ENCODE measurements around the gene LDHA.

Gene LDHA

DNA sequence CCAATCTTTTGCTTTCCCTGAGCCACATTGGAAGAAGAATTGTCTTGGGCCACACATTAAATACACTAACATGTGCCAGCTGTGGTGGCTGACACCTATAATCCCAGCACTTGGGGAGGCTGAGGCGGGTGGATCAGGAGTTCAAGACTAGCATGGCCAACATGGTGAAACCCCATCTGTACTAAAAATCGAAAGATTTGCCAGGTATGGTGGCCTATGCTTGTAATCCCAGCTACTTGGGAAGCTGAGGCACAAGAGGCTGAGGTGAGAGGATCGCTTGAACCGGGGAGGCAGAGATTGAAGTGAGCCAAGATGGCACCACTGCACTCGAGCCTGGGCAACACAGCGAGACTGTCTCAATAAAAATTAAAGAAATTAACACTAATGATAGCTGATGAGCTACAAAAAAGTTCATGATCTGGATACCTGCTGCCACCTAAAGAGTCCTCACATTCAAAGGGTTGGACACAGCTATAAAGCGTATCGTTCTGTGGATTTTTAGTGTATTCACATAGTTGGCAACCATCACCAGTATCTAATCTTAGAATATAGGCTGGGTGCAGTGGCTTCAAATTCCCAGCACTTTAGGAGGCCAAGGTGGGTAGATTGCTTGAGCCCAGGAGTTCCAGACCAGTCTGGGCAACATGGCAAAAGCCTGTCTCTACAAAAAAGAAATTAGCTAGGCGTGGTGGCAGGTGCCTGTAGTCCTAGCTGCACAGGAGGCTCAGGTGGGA is 14.4 kb downstream of the LDHA start:
- Histone ChIP-seq H2BK15ac (replicated peaks; ENCODE audit: low read depth) (no peak overlapping the region), H2BK5ac (ENCODE audit: low read length) (no peak overlapping the region), H3K4me3 (ENCODE audit: low read length) (no peak overlapping the region), H3K79me1 (ENCODE audit: low read length) (no peaks in the 10 kb centered on the region), H3K9ac (ENCODE audit: low read length) (no peak overlapping the region), H3K79me2 (ENCODE audit: control insufficient read depth, insufficient read depth, low read length) (no peaks in the 10 kb centered on the region), H3K27ac (ENCODE audit: low read depth, low read length) (no peak overlapping the region), H4K5ac (ENCODE audit: low read length) (no peak overlapping the region), H3K4me2 (ENCODE audit: low read length) (no peak overlapping the region), H3K27me3 (ENCODE audit: insufficient read depth, low read length, poor library complexity) (no peaks in the 10 kb centered on the region), H3K23ac (ENCODE audit: low read length) (no peak overlapping the region), H3K4me1 (ENCODE audit: control insufficient read depth, low read depth, low read length) (no peaks in the 10 kb centered on the region), H2BK120ac (ENCODE audit: low read depth, low read length) (no peak overlapping the region), H2AK5ac (ENCODE audit: low read length) (no peak overlapping the region), H3K56ac (ENCODE audit: low read length) (no peak overlapping the region), H4K8ac (ENCODE audit: low read depth, low read length) (no peak overlapping the region), H3K36me3 (ENCODE audit: control insufficient read depth, insufficient read depth, low read length) (peaks cover 11% of the 10 kb centered on the region), H3K4ac (ENCODE audit: low read depth, low read length) (no peak overlapping the region), H3K18ac (ENCODE audit: low read length) (no peak overlapping the region)
- WGBS (ENCODE audit: extremely low coverage, insufficient coverage, low lambda C conversion rate): no CpG with 5 or more reads among the region's 9 CpGs
- DNase-seq: no peak

DNA sequence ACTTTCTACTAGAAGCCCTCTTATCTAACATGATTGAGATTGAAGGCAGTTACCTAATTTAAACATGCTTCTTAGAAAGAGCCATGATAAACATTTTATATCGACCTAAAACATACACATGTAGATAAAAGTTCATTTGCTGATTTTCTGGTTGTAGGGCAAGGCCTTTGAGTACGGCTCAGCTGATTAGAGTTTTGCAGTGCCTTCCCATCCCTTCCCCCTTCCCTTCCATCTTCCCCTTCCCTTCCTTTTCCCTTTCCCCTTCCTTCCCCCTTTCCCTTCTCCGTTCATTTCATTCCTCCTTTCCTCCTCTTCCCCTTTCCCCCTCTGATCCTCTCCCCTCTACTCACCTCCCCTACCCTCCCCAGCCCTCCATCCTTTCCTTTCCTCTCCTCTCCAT is 22.1 kb downstream of the LDHA start:
- Histone ChIP-seq H2BK5ac (ENCODE audit: low read length) (no peak overlapping the region), H4K5ac (ENCODE audit: low read length) (no peak overlapping the region), H3K18ac (ENCODE audit: low read length) (no peak overlapping the region), H2BK15ac (replicated peaks; ENCODE audit: low read depth) (no peak overlapping the region), H3K23ac (ENCODE audit: low read length) (no peak overlapping the region), H2BK120ac (ENCODE audit: low read depth, low read length) (no peak overlapping the region), H4K8ac (ENCODE audit: low read depth, low read length) (no peak overlapping the region), H2AK5ac (ENCODE audit: low read length) (no peak overlapping the region), H3K4me3 (ENCODE audit: low read length) (no peak overlapping the region), H3K79me1 (ENCODE audit: low read length) (no peaks in the 10 kb centered on the region), H3K9ac (ENCODE audit: low read length) (no peak overlapping the region), H3K36me3 (ENCODE audit: control insufficient read depth, insufficient read depth, low read length) (no peaks in the 10 kb centered on the region), H3K4ac (ENCODE audit: low read depth, low read length) (no peak overlapping the region), H3K56ac (ENCODE audit: low read length) (no peak overlapping the region), H3K4me2 (ENCODE audit: low read length) (no peak overlapping the region), H3K79me2 (ENCODE audit: control insufficient read depth, insufficient read depth, low read length) (no peaks in the 10 kb centered on the region), H3K27ac (ENCODE audit: low read depth, low read length) (no peak overlapping the region), H3K27me3 (ENCODE audit: insufficient read depth, low read length, poor library complexity) (no peaks in the 10 kb centered on the region), H3K4me1 (ENCODE audit: control insufficient read depth, low read depth, low read length) (no peaks in the 10 kb centered on the region)
- no peak for DNase-seq
- 100% methylated on average over 1 of the region's 3 CpGs for whole genome bisulfite sequencing (ENCODE audit: extremely low coverage, insufficient coverage, low lambda C conversion rate)

DNA sequence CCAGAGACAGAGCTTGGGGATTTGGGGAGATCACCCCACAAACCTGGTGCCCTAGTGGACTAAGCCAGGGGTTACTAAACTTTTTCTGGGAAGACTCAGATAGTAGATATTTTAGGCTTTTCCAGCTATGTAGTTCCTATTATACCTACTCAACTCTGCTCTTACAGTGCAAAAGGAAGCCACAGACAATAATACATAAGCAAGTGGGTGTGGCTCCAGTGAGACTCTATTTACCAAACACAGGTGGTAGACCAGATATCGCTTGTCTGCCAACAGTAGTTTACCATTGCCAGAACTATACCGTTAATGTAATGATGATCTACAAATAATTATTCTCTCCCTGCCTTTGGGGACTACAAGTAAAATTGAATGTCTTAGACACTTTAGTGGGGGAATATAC is 24.7 kb downstream of the LDHA start:
- H3K18ac ChIP-seq (ENCODE audit: low read length): no peak overlapping the region
- no CpG with 5 or more reads among the region's 2 CpGs for WGBS (ENCODE audit: extremely low coverage, insufficient coverage, low lambda C conversion rate)
- H3K4ac ChIP-seq (ENCODE audit: low read depth, low read length): no peak overlapping the region
- no peak overlapping the region for H4K8ac ChIP-seq (ENCODE audit: low read depth, low read length)
- H2AK5ac ChIP-seq (ENCODE audit: low read length): no peak overlapping the region
- H4K5ac ChIP-seq (ENCODE audit: low read length): no peak overlapping the region
- no peaks in the 10 kb centered on the region for H3K36me3 ChIP-seq (ENCODE audit: control insufficient read depth, insufficient read depth, low read length)
- no peaks in the 10 kb centered on the region for H3K27me3 ChIP-seq (ENCODE audit: insufficient read depth, low read length, poor library complexity)
- no peak overlapping the region for H2BK120ac ChIP-seq (ENCODE audit: low read depth, low read length)
- H3K4me2 ChIP-seq (ENCODE audit: low read length): no peak overlapping the region
- no peak overlapping the region for H3K23ac ChIP-seq (ENCODE audit: low read length)
- H2BK15ac ChIP-seq (replicated peaks; ENCODE audit: low read depth): no peak overlapping the region
- no peaks in the 10 kb centered on the region for H3K4me1 ChIP-seq (ENCODE audit: control insufficient read depth, low read depth, low read length)
- H3K79me2 ChIP-seq (ENCODE audit: control insufficient read depth, insufficient read depth, low read length): no peaks in the 10 kb centered on the region
- H3K9ac ChIP-seq (ENCODE audit: low read length): no peak overlapping the region
- H3K56ac ChIP-seq (ENCODE audit: low read length): no peak overlapping the region
- no peak overlapping the region for H3K27ac ChIP-seq (ENCODE audit: low read depth, low read length)
- H3K79me1 ChIP-seq (ENCODE audit: low read length): no peaks in the 10 kb centered on the region
- no peak overlapping the region for H3K4me3 ChIP-seq (ENCODE audit: low read length)
- no peak for DNase-seq
- no peak overlapping the region for H2BK5ac ChIP-seq (ENCODE audit: low read length)

DNA sequence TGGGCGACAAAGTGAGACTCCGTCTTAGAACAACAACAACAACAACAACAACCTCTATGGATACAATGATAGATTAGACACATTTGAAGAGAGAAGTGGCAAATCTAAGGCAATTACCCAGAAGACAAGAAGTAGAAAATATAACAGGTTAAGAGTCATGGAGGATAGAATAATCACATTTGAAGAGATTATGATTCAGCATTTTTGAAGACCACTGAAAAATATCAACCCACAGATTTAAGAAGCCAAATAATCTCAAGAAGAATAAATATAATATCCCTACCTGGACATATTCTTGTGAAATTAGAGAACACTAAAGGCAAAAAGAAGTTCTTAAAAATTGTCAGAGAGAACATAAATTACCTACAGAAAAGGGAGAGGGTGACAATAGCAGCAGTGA is 25.7 kb downstream of the LDHA start:
- Histone ChIP-seq H4K8ac (ENCODE audit: low read depth, low read length) (no peak overlapping the region), H4K5ac (ENCODE audit: low read length) (no peak overlapping the region), H3K23ac (ENCODE audit: low read length) (no peak overlapping the region), H3K9ac (ENCODE audit: low read length) (no peak overlapping the region), H3K56ac (ENCODE audit: low read length) (no peak overlapping the region), H2BK5ac (ENCODE audit: low read length) (no peak overlapping the region), H3K18ac (ENCODE audit: low read length) (no peak overlapping the region), H3K79me1 (ENCODE audit: low read length) (no peaks in the 10 kb centered on the region), H3K4ac (ENCODE audit: low read depth, low read length) (no peak overlapping the region), H2BK120ac (ENCODE audit: low read depth, low read length) (no peak overlapping the region), H3K36me3 (ENCODE audit: control insufficient read depth, insufficient read depth, low read length) (no peaks in the 10 kb centered on the region), H3K27ac (ENCODE audit: low read depth, low read length) (no peak overlapping the region), H3K4me2 (ENCODE audit: low read length) (no peak overlapping the region), H2AK5ac (ENCODE audit: low read length) (no peak overlapping the region), H3K4me1 (ENCODE audit: control insufficient read depth, low read depth, low read length) (no peaks in the 10 kb centered on the region), H3K27me3 (ENCODE audit: insufficient read depth, low read length, poor library complexity) (no peaks in the 10 kb centered on the region), H3K79me2 (ENCODE audit: control insufficient read depth, insufficient read depth, low read length) (no peaks in the 10 kb centered on the region), H2BK15ac (replicated peaks; ENCODE audit: low read depth) (no peak overlapping the region), H3K4me3 (ENCODE audit: low read length) (no peak overlapping the region)
- no CpG with 5 or more reads among the region's 2 CpGs for WGBS (ENCODE audit: extremely low coverage, insufficient coverage, low lambda C conversion rate)
- no peak for DNase-seq

DNA sequence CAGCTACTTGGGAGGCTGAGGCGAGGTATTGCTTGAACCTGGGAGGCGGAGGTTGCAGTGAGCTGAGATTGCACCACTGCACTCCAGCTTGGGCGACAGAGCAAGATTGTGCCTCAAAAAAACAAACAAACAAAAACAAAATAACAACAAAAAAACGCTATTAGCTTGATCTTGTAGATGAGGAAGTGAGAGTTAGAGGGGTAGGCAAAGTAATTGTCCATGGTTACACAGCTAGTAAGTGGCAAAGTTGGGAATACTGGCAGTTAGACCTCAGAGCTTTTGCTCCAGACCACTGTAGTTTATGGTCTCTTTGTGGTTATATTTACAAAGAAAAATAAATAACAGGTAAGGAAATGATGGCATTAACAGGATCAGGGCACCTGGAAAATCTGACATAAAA is 32.9 kb downstream of the LDHA start:
- Histone ChIP-seq H3K27ac (ENCODE audit: low read depth, low read length) (no peak overlapping the region), H2BK5ac (ENCODE audit: low read length) (no peak overlapping the region), H3K18ac (ENCODE audit: low read length) (no peak overlapping the region), H2AK5ac (ENCODE audit: low read length) (no peak overlapping the region), H4K8ac (ENCODE audit: low read depth, low read length) (no peak overlapping the region), H3K36me3 (ENCODE audit: control insufficient read depth, insufficient read depth, low read length) (no peaks in the 10 kb centered on the region), H3K9ac (ENCODE audit: low read length) (no peak overlapping the region), H3K56ac (ENCODE audit: low read length) (no peak overlapping the region), H2BK120ac (ENCODE audit: low read depth, low read length) (no peak overlapping the region), H3K79me2 (ENCODE audit: control insufficient read depth, insufficient read depth, low read length) (no peaks in the 10 kb centered on the region), H3K4me2 (ENCODE audit: low read length) (no peak overlapping the region), H3K27me3 (ENCODE audit: insufficient read depth, low read length, poor library complexity) (no peaks in the 10 kb centered on the region), H3K4ac (ENCODE audit: low read depth, low read length) (no peak overlapping the region), H3K79me1 (ENCODE audit: low read length) (no peaks in the 10 kb centered on the region), H4K5ac (ENCODE audit: low read length) (no peak overlapping the region), H3K23ac (ENCODE audit: low read length) (no peak overlapping the region), H3K4me3 (ENCODE audit: low read length) (no peak overlapping the region), H2BK15ac (replicated peaks; ENCODE audit: low read depth) (no peak overlapping the region), H3K4me1 (ENCODE audit: control insufficient read depth, low read depth, low read length) (no peaks in the 10 kb centered on the region)
- WGBS (ENCODE audit: extremely low coverage, insufficient coverage, low lambda C conversion rate): no CpG with 5 or more reads among the region's 4 CpGs
- DNase-seq: no peak

DNA sequence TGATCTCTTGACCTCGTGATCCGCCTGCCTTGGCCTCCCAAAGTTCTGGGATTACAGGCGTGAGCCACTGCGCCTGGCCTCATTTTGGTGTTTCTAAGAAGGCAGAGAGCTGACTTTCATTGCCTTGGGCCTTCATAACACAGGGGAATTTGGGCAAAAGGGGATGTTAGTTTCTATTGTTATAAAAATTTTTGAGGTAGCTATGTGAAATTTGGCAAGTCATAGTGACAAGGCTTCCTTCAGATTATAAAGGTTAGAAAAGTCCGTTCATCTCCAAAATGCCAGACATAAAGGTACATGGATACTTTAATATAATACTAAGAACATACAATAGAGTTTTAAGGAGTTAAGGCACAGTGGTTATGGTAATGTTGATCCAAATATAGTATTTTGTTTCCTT is 35.0 kb downstream of the LDHA start:
- no peak for DNase-seq
- no peak overlapping the region for H3K18ac ChIP-seq (ENCODE audit: low read length)
- no peak overlapping the region for H4K8ac ChIP-seq (ENCODE audit: low read depth, low read length)
- H4K5ac ChIP-seq (ENCODE audit: low read length): no peak overlapping the region
- no peak overlapping the region for H3K4me3 ChIP-seq (ENCODE audit: low read length)
- H3K56ac ChIP-seq (ENCODE audit: low read length): no peak overlapping the region
- H3K4me2 ChIP-seq (ENCODE audit: low read length): no peak overlapping the region
- no peak overlapping the region for H3K9ac ChIP-seq (ENCODE audit: low read length)
- no peak overlapping the region for H3K23ac ChIP-seq (ENCODE audit: low read length)
- no peaks in the 10 kb centered on the region for H3K36me3 ChIP-seq (ENCODE audit: control insufficient read depth, insufficient read depth, low read length)
- no peak overlapping the region for H2BK120ac ChIP-seq (ENCODE audit: low read depth, low read length)
- no peak overlapping the region for H2BK5ac ChIP-seq (ENCODE audit: low read length)
- H3K4me1 ChIP-seq (ENCODE audit: control insufficient read depth, low read depth, low read length): no peaks in the 10 kb centered on the region
- no peak overlapping the region for H2AK5ac ChIP-seq (ENCODE audit: low read length)
- no peak overlapping the region for H3K4ac ChIP-seq (ENCODE audit: low read depth, low read length)
- H3K79me2 ChIP-seq (ENCODE audit: control insufficient read depth, insufficient read depth, low read length): no peaks in the 10 kb centered on the region
- no CpG with 5 or more reads among the region's 5 CpGs for WGBS (ENCODE audit: extremely low coverage, insufficient coverage, low lambda C conversion rate)
- no peak overlapping the region for H2BK15ac ChIP-seq (replicated peaks; ENCODE audit: low read depth)
- no peaks in the 10 kb centered on the region for H3K79me1 ChIP-seq (ENCODE audit: low read length)
- H3K27me3 ChIP-seq (ENCODE audit: insufficient read depth, low read length, poor library complexity): no peaks in the 10 kb centered on the region
- no peak overlapping the region for H3K27ac ChIP-seq (ENCODE audit: low read depth, low read length)
